AG09309 (cell line): ENCODE results near the gene SAMD8.

Source experiments
- DNase-seq: peaks from one replicate; pipeline ENCODE4 v3.0.0-alpha.2; 2010; ENCODE audit warnings: low read depth
- H3K4me3 ChIP-seq: 2 replicates; pipeline ENCODE4 v1.5.1; 2011; ENCODE audit warnings: mild to moderate bottlenecking, low read depth, low read length, moderate library complexity; ENCODE audit not compliant: control insufficient read depth
- CTCF ChIP-seq: IDR thresholded peaks from 2 replicates; pipeline ENCODE4 v1.5.1; 2011; ENCODE audit warnings: mild to moderate bottlenecking, low read depth, low read length, inconsistent platforms; ENCODE audit not compliant: insufficient read depth, control insufficient read depth; ENCODE audit errors: missing control alignments

Gene SAMD8

GRCh38 chr10:75146780-75147179 is 35.3 kb downstream of the SAMD8 start:
- no peak for TF ChIP-seq CTCF
- no peak overlapping the region for H3K4me3 ChIP-seq
- DNase-seq: no peak

- no peak for DNase-seq
- TF ChIP-seq CTCF: no peak
- no peak overlapping the region for H3K4me3 ChIP-seq
These were observed 39.2 kb downstream of the SAMD8 start for GRCh38 chr10:75150656-75151055.

GRCh38 chr10:75159519-75159918 is 48.1 kb downstream of the SAMD8 start:
- DNase-seq: no peak
- TF ChIP-seq CTCF: no peak

GRCh38 chr10:75165684-75166622 is 54.5 kb downstream of the SAMD8 start:
- no peak overlapping the region for H3K4me3 ChIP-seq
- DNase-seq: no peak
- no peak for TF ChIP-seq CTCF

More at GRCh38 chr10:75159519-75159918, 48.1 kb downstream of the SAMD8 start:
- H3K4me3 ChIP-seq: no peak overlapping the region

- H3K4me3 ChIP-seq: no peak overlapping the region
- TF ChIP-seq CTCF: no peak
These were observed 55.1 kb downstream of the SAMD8 start for GRCh38 chr10:75166623-75166972.

GRCh38 chr10:75168275-75168674 is 56.8 kb downstream of the SAMD8 start:
- DNase-seq: no peak
- no peak overlapping the region for H3K4me3 ChIP-seq
- no peak for TF ChIP-seq CTCF

More at GRCh38 chr10:75166623-75166972, 55.1 kb downstream of the SAMD8 start:
- no peak for DNase-seq
